Keratinocyte (primary cell): ENCODE results near the gene PLA2G4C. TPM values are rescaled to one million over a fixed set of nuclear protein-coding genes. Genes with fewer than 3 reads are reported as not detected.

ENCODE experiments used
- DNase-seq: peaks from one replicate; pipeline ENCODE4 v3.0.0-alpha.2; 2011; ENCODE audit warnings: low read depth, missing footprints, low spot score
- FAIRE-seq: peaks from 2 replicates; lab custom pipeline; 2011; peaks lifted over from hg19 to GRCh38; lab: Jason Lieb, UNC
- H2AFZ ChIP-seq: 2 replicates; pipeline ENCODE4 v1.6.0; 2012; ENCODE audit warnings: low read length, control low read depth, inconsistent platforms; ENCODE audit not compliant: control insufficient read depth
- H3K27ac ChIP-seq: 2 replicates; pipeline ENCODE4 v1.5.1; 2011; ENCODE audit warnings: low read length; ENCODE audit not compliant: control insufficient read depth, insufficient read depth
- H3K27me3 ChIP-seq: 3 replicates; pipeline ENCODE4 v1.6.0; 2011; ENCODE audit warnings: low read length; ENCODE audit not compliant: control insufficient read depth, insufficient read depth; ENCODE audit errors: extremely low read depth
- H3K36me3 ChIP-seq, 2 experiments: 2 replicates in 1 of 2; 3 replicates in 1 of 2; pipeline ENCODE4 v1.5.1; 2011; ENCODE audit warnings: low read length in 2 of 2, mild to moderate bottlenecking in 1 of 2; ENCODE audit not compliant: control insufficient read depth in 2 of 2, insufficient read depth in 2 of 2; ENCODE audit errors: extremely low read depth in 1 of 2
- H3K4me1 ChIP-seq: 3 replicates; pipeline ENCODE4 v1.5.1; 2011; ENCODE audit warnings: low read length; ENCODE audit not compliant: control insufficient read depth, insufficient read depth; ENCODE audit errors: extremely low read depth
- H3K4me2 ChIP-seq: 3 replicates; pipeline ENCODE4 v1.6.0; 2011; ENCODE audit warnings: low read depth, low read length; ENCODE audit not compliant: control insufficient read depth, insufficient read depth; ENCODE audit errors: extremely low read depth
- H3K4me3 ChIP-seq, 3 experiments: fragments of 200-600 bp in 1 of 3; sonication (generic) in 1 of 3; 2 replicates in 2 of 3; 3 replicates in 1 of 3; pipeline ENCODE4 v1.5.1; 2011 to 2016; ENCODE audit warnings: low read length in 3 of 3, mild to moderate bottlenecking in 3 of 3, control low read depth in 2 of 3, inconsistent platforms in 1 of 3, low read depth in 1 of 3, mixed read lengths in 1 of 3, mixed run types in 1 of 3, moderate library complexity in 1 of 3; ENCODE audit not compliant: control insufficient read depth in 2 of 3, insufficient read depth in 2 of 3; ENCODE audit errors: extremely low read depth in 1 of 3
- H3K79me2 ChIP-seq: 2 replicates; pipeline ENCODE4 v1.6.0; 2012; ENCODE audit warnings: low read length; ENCODE audit not compliant: control insufficient read depth, insufficient read depth
- H3K9ac ChIP-seq: 3 replicates; pipeline ENCODE4 v1.6.0; 2011; ENCODE audit warnings: low read length; ENCODE audit not compliant: control insufficient read depth, insufficient read depth; ENCODE audit errors: extremely low read depth
- H3K9me1 ChIP-seq: 3 replicates; pipeline ENCODE4 v1.6.0; 2011; ENCODE audit warnings: low read length; ENCODE audit not compliant: control insufficient read depth, insufficient read depth; ENCODE audit errors: extremely low read depth
- H3K9me3 ChIP-seq: 2 replicates; pipeline ENCODE4 v1.5.1; 2012; ENCODE audit warnings: low read depth, low read length; ENCODE audit not compliant: control insufficient read depth
- H4K20me1 ChIP-seq: 3 replicates; pipeline ENCODE4 v1.6.0; 2011; ENCODE audit warnings: low read length; ENCODE audit not compliant: control insufficient read depth, insufficient read depth; ENCODE audit errors: extremely low read depth
- EZH2 ChIP-seq: IDR thresholded peaks from one replicate; pipeline ENCODE4 v1.6.1; 2012; ENCODE audit warnings: inconsistent platforms, mild to moderate bottlenecking, low read length, moderate library complexity
- dilution Hi-C: fragments of 300-500 bp; cut with MboI; formaldehyde crosslinking; loops from one replicate; pipeline ENCODE4 v1.7.0; 2020; ENCODE audit warnings: low sequenced_read_pairs; ENCODE audit not compliant: extremely low pct_ligation_motif_present
- polyA minus RNA-seq, 3 experiments: library from RNA; depleted of rRNA, polyadenylated mRNA; stranded (reverse); fragments of >200 nt; gene quantifications; 1 replicate in 1 of 3; 2 replicates in 1 of 3; 3 replicates in 1 of 3; pipeline ENCODE4 v1.2.3, GENCODE V29; 2011
- polyA plus RNA-seq, 5 experiments: library from polyadenylated mRNA; depleted of rRNA in 3 of 5; stranded (reverse) in 3 of 5; stranded (forward) in 1 of 5; unstranded in 1 of 5; fragments of >200 nt; gene quantifications; 1 replicate in 1 of 5; 2 replicates in 3 of 5; 3 replicates in 1 of 5; pipeline versions ENCODE4 v1.2.1 to v1.2.3, GENCODE V29; 2011 to 2012; ENCODE audit warnings: missing spikeins in 2 of 5, low read depth in 1 of 5, low replicate concordance in 1 of 5
- TF ChIP-seq, protein P1 (sequence below), 3 experiments: IDR thresholded peaks in 1 of 3; conservative IDR thresholded peaks in 1 of 3; optimal IDR thresholded peaks in 1 of 3; 2 replicates in 2 of 3; 3 replicates in 1 of 3; pipeline versions ENCODE3 to v1.5.1; 2011; ENCODE audit warnings: low read length in 3 of 3, mild to moderate bottlenecking in 3 of 3, moderate library complexity in 2 of 3, control low read depth in 1 of 3, inconsistent platforms in 1 of 3; ENCODE audit not compliant: insufficient read depth in 2 of 3; ENCODE audit errors: extremely low read depth in 1 of 3

Gene PLA2G4C, protein sequence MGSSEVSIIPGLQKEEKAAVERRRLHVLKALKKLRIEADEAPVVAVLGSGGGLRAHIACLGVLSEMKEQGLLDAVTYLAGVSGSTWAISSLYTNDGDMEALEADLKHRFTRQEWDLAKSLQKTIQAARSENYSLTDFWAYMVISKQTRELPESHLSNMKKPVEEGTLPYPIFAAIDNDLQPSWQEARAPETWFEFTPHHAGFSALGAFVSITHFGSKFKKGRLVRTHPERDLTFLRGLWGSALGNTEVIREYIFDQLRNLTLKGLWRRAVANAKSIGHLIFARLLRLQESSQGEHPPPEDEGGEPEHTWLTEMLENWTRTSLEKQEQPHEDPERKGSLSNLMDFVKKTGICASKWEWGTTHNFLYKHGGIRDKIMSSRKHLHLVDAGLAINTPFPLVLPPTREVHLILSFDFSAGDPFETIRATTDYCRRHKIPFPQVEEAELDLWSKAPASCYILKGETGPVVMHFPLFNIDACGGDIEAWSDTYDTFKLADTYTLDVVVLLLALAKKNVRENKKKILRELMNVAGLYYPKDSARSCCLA
- polyA plus RNA-seq (0.35 to 1.3 TPM (median 0.56 TPM) in 3 replicates), polyA minus RNA-seq (0.16 to 1.2 TPM (median 0.56 TPM) in 3 replicates)
- polyA plus RNA-seq (2011; ENCODE audit: low read depth) = 3.6 TPM
- polyA plus RNA-seq (2011; cell fraction: cytosol; rRNA removed) = 1.2 TPM in 2 replicates
- polyA plus RNA-seq (2011; cell fraction: nucleus; rRNA removed) = 1.8 and 2.7 TPM in 2 replicates
- 1.8 and 3.5 TPM in 2 replicates for polyA plus RNA-seq (2012; ENCODE audit: low replicate concordance)
- polyA minus RNA-seq (2011; cell fraction: cytosol; rRNA and poly(A)+ RNA removed) = not detected
- polyA minus RNA-seq (2011; cell fraction: nucleus; rRNA and poly(A)+ RNA removed) = 4.7 and 5.0 TPM in 2 replicates

DNA sequence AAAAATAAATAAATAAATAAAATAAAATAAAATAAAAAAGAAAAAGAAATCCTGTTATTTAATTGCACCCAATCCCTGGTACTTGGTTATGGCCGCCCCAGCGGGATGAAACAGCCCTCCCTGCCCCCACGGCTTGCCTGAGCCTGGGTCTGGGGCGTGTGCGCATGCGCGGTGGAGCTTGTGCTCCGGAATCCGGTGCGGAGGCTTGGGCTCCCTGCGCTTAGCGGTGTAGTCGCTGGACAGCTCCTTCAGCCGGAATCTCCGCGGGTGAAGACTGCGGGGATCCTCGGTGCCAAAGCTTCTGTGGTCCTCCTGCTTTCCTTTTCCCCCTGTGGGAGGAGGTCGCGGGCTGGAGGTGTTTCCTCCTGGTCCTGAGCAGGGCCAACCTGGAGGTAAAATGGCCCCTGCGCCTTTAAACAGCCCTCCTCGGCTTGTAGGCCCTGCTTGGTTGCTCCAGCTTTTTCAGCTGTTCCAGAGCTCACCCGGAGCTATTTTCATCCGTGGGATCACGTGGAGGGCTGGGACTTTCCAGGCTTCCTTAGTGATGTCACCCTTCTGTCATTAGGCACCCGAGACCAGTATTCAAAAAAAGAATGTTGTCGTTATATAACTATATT is at the start of gene PLA2G4C:
TSS of gene PLA2G4C (minus strand) at position 468 of the 617 bp plus-strand sequence. CDS start 4,288 bp downstream, outside the sequence.
- no peaks in the 10 kb centered on the region for H3K36me3 ChIP-seq
- H3K4me3 ChIP-seq = peak within 1 kb of the TSS; percentile 38 to 67 (median 65)
- H2AFZ ChIP-seq = peak within 1 kb of the TSS; percentile 93
- TF ChIP-seq EZH2 = no peak
- TF ChIP-seq, protein P1, sequence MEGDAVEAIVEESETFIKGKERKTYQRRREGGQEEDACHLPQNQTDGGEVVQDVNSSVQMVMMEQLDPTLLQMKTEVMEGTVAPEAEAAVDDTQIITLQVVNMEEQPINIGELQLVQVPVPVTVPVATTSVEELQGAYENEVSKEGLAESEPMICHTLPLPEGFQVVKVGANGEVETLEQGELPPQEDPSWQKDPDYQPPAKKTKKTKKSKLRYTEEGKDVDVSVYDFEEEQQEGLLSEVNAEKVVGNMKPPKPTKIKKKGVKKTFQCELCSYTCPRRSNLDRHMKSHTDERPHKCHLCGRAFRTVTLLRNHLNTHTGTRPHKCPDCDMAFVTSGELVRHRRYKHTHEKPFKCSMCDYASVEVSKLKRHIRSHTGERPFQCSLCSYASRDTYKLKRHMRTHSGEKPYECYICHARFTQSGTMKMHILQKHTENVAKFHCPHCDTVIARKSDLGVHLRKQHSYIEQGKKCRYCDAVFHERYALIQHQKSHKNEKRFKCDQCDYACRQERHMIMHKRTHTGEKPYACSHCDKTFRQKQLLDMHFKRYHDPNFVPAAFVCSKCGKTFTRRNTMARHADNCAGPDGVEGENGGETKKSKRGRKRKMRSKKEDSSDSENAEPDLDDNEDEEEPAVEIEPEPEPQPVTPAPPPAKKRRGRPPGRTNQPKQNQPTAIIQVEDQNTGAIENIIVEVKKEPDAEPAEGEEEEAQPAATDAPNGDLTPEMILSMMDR (optimal IDR thresholded peaks at IDR 0.05 in 1 of 3, IDR thresholded peaks at IDR 0.05 in 1 of 3, conservative IDR thresholded peaks at IDR 0.05 in 1 of 3; ENCODE audit: extremely low read depth in 1 of 3, insufficient read depth in 2 of 3, low read length in 3 of 3) = no peak
- DNase-seq = no peak
- H3K27me3 ChIP-seq = no peaks in the 10 kb centered on the region
- no peaks in the 10 kb centered on the region for H3K79me2 ChIP-seq
- dilution Hi-C loops = no loop called here
- H3K9me1 ChIP-seq = no peaks in the 10 kb centered on the region
- peak within 1 kb of the TSS; percentile 84 for H3K9ac ChIP-seq
- peak; percentile 20 for FAIRE-seq
- H3K27ac ChIP-seq = peak within 1 kb of the TSS; percentile 86
- H3K4me2 ChIP-seq = peak within 1 kb of the TSS; percentile 78
- peaks cover 15% of the 10 kb centered on the region for H3K4me1 ChIP-seq
- no peaks in the 10 kb centered on the region for H3K9me3 ChIP-seq
- H4K20me1 ChIP-seq = no peaks in the 10 kb centered on the region

DNA sequence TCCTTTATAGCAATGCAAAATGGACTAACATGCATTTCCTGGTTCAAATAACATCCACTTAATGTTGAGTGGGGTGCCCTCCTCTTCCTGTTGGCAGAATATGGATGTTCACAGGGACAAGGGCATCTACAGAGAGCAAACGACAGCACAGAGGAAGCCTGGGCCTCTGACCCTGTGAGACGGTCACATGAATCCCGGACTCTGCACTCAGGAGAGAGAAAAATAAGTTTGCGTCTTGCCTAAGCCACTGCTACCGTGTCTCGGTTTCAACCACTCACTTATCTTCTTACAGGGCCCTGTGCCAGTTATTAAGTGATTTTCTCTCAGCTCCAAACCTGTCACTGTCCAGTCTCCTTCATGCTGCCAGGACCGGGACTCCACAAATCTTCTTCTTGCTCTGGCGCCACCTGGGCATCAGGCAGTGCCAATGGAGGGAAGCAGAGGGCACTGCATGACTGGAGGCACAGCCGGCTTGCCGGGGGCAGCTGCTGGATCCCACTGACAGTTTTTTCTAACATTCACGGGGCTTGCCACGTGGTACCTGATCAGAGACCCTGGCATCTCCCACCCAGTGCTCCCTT is 47.7 kb upstream of the PLA2G4C start:
- no peak overlapping the region for H2AFZ ChIP-seq
- no peaks in the 10 kb centered on the region for H3K9me3 ChIP-seq
- no peaks in the 10 kb centered on the region for H3K9me1 ChIP-seq
- H3K9ac ChIP-seq = no peak overlapping the region
- dilution Hi-C loops = no loop called here
- no peak for TF ChIP-seq EZH2
- TF ChIP-seq, protein P1 (optimal IDR thresholded peaks at IDR 0.05 in 1 of 3, IDR thresholded peaks at IDR 0.05 in 1 of 3, conservative IDR thresholded peaks at IDR 0.05 in 1 of 3; ENCODE audit: extremely low read depth in 1 of 3, insufficient read depth in 2 of 3, low read length in 3 of 3) = peak in 1 of 3 experiments; percentile 25
- FAIRE-seq (no peak), DNase-seq (no peak)
- H3K36me3 ChIP-seq = peaks cover 3 to 4% of the 10 kb centered on the region in 2 experiments
- H3K4me3 ChIP-seq = no peak overlapping the region
- no peaks in the 10 kb centered on the region for H4K20me1 ChIP-seq
- H3K4me2 ChIP-seq = no peak overlapping the region
- H3K27me3 ChIP-seq = no peaks in the 10 kb centered on the region
- H3K27ac ChIP-seq = no peak overlapping the region
- no peaks in the 10 kb centered on the region for H3K79me2 ChIP-seq
- no peaks in the 10 kb centered on the region for H3K4me1 ChIP-seq
